Ascending aorta (tissue), 2 donors: ENCODE data around the gene COQ7. TPM values are rescaled to one million over a fixed set of nuclear protein-coding genes. Genes with fewer than 3 reads are reported as not detected.
A peak's percentile ranks its signal among the peaks of the same experiment; 100 is the strongest.

Experiments
- DNase-seq, 2 donors: peaks; one replicate each; pipeline ENCODE4 v3.0.0-alpha.2; 2019; ENCODE audit warnings: low spot score in 2 of 2
- H3K27ac ChIP-seq, 2 donors: fragments of 200-600 bp; sonication (generic); one replicate each; pipeline ENCODE4 v1.5.1; 2016 to 2017; ENCODE audit warnings: mild to moderate bottlenecking in 1 of 2
- H3K27me3 ChIP-seq: fragments of 200-600 bp; sonication (generic); one replicate; pipeline ENCODE4 v1.5.1; 2017
- H3K36me3 ChIP-seq, 2 donors: fragments of 200-600 bp; sonication (generic); one replicate each; pipeline ENCODE4 v1.5.1; 2016
- H3K4me1 ChIP-seq, 2 donors: fragments of 200-600 bp; sonication (generic); one replicate each; pipeline ENCODE4 v1.5.1; 2016 to 2017; ENCODE audit warnings: mild to moderate bottlenecking in 1 of 2
- H3K4me3 ChIP-seq, 2 donors: fragments of 200-600 bp; sonication (generic); one replicate each; pipeline ENCODE4 v1.5.1; 2016 to 2017; ENCODE audit warnings: mild to moderate bottlenecking in 1 of 2
- H3K9me3 ChIP-seq, 2 donors: fragments of 200-600 bp; sonication (generic); one replicate each; pipeline ENCODE4 v1.5.1; 2016
- CTCF ChIP-seq, 3 experiments: fragments of 200-600 bp in 2 of 3; fragments of 450-650 bp in 1 of 3; sonication (generic) in 2 of 3; IDR thresholded peaks; one replicate each; pipeline ENCODE4 v1.5.1; 2016 to 2019; ENCODE audit warnings: antibody characterized with exemption in 3 of 3, mild to moderate bottlenecking in 1 of 3, moderate library complexity in 1 of 3
- intact Hi-C: fragments of 100-400 bp; cut with DNase I; formaldehyde crosslinking; loops from one replicate; pipeline ENCODE4 v1.15.1; 2023
- total RNA-seq: library from RNA; depleted of rRNA; stranded (reverse); fragments of >200 nt; gene quantifications from one replicate; pipeline ENCODE4 v1.1.0, GENCODE V29; 2016

Gene COQ7
- total RNA-seq, 1 donor from 2014 or later = 3.1 TPM

DNA sequence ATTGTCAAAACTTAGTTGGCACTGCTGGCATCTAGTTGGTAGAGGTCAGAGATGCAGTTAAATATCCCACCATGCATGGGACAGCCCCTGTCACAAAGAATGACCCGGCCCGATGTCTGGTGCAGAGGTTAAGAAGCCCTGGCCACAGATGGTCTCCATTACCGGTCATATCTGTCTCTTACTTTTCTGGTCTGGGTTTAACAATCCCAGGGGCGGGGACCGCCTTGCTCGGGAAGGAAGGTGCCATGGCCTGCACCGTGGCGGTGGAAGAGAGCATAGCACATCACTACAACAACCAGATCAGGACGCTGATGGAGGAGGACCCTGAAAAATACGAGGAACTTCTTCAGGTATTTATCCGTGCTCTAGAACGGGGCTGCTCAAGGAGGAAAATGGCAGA is 8.1 kb downstream of the COQ7 start:
- H3K36me3 ChIP-seq = peaks cover 26 to 61% of the 10 kb centered on the region in 2 donors
- peak in 1 of 2 donors; percentile 48 for DNase-seq
- H3K4me3 ChIP-seq = no peak overlapping the region
- no peak overlapping the region for H3K27ac ChIP-seq
- intact Hi-C loops = no loop called here
- H3K4me1 ChIP-seq = no peaks in the 10 kb centered on the region
- H3K9me3 ChIP-seq = no peaks in the 10 kb centered on the region
- TF ChIP-seq CTCF (IDR thresholded peaks at IDR 0.05) = no peak
- H3K27me3 ChIP-seq = no peaks in the 10 kb centered on the region

DNA sequence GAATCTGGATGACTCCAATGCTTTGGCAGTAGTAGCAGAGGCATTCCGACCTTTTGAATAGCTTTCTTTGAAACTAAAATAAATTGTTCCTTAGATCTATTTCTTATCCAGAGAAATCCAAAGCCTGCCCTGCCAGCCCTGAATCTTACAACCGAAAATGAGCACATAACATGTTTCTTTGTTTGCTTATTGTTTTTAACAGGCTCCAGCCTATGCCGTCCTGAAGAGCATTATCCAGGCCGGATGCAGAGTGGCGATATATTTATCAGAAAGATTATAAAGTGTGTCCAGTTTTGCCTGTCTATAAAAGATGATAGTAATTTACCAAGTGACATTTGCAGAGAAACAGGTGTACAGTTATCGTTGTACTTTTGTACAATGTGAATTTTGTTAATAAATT is 10.5 kb downstream of the COQ7 start:
- DNase-seq = no peak
- intact Hi-C loops = no loop called here
- TF ChIP-seq CTCF (IDR thresholded peaks at IDR 0.05) = no peak
- Histone ChIP-seq H3K36me3 (peaks cover 21 to 52% of the 10 kb centered on the region in 2 donors), H3K27me3 (no peaks in the 10 kb centered on the region), H3K27ac (no peak overlapping the region), H3K9me3 (no peaks in the 10 kb centered on the region), H3K4me3 (no peak overlapping the region), H3K4me1 (no peaks in the 10 kb centered on the region)

DNA sequence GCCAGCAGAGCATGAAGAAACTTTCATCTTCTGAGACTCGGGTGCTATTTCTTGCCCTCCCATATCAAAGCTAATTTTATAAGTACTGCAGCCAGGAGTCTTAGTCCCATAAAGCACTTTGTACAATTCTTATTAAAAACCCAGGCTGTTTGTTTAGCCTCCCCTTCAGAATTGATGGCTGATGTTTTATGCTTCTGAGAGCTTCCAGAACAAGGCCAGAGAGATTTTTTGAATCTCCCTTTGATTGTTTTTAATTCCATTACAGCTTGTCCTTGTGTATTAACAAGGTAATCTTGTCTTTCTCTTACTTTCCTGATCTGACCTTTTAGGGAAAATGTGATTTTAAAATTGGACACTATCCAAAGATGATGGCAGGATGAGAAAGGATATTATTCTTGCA is 16.3 kb downstream of the COQ7 start:
- Histone ChIP-seq H3K36me3 (peaks cover 5% of the 10 kb centered on the region in 2 donors), H3K27me3 (no peaks in the 10 kb centered on the region), H3K4me3 (no peak overlapping the region), H3K9me3 (no peaks in the 10 kb centered on the region), H3K27ac (no peak overlapping the region), H3K4me1 (peaks cover 0 to 2% of the 10 kb centered on the region in 2 donors)
- intact Hi-C loops = no loop called here
- no peak for TF ChIP-seq CTCF (IDR thresholded peaks at IDR 0.05)
- DNase-seq = no peak

DNA sequence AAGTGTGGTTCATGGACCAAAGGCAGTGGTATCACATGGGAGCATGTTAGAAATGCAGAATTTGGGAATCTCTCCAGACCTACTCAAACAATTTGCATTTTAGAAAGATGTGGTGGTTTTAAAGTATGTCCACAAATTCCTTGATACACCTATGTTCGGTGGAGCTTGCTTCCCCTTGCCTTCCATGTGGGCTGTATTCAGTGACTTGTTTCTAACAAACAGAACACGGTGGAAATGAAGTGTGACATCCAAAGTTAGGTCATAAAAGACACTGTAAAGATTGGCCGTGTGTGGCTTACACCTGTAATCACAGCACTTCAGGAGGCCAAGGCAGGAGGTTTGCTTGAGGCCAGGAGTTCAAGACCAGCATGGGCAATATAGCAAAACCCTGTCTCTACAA is 16.7 kb downstream of the COQ7 start:
- TF ChIP-seq CTCF (IDR thresholded peaks at IDR 0.05) = no peak
- Histone ChIP-seq H3K9me3 (no peaks in the 10 kb centered on the region), H3K4me3 (no peak overlapping the region), H3K27me3 (no peaks in the 10 kb centered on the region), H3K4me1 (peaks cover 0 to 2% of the 10 kb centered on the region in 2 donors), H3K27ac (no peak overlapping the region), H3K36me3 (peaks cover under 1% of the 10 kb centered on the region in 2 donors)
- intact Hi-C loops = no loop called here
- no peak for DNase-seq

DNA sequence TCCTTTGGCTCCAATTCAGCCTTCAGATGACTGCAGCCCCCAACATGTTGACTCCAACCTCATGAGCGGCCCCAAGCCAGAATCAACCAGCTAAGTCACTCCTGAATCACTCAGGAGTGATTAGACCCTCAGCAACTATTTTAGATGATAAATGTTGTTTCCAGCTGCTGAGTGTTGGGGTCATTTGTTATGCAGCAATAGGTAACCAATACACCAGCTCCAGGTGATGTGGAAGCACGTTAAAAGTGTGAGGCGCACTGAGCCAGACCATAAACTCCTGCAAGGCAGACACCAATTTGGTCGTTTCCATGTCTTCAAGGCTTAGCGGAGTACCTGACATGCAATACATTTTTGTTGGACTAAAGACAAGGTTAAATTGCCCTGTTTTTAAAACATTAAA is 17.5 kb downstream of the COQ7 start:
- no peak overlapping the region for H3K4me3 ChIP-seq
- DNase-seq = peak in 1 of 2 donors; percentile 24
- H3K36me3 ChIP-seq = no peaks in the 10 kb centered on the region
- H3K27me3 ChIP-seq = no peaks in the 10 kb centered on the region
- no peak overlapping the region for H3K27ac ChIP-seq
- H3K9me3 ChIP-seq = no peaks in the 10 kb centered on the region
- H3K4me1 ChIP-seq = peaks cover 0 to 2% of the 10 kb centered on the region in 2 donors
- intact Hi-C loops = loop anchor here (5.0 kb wide), 1 partner anchor 437 kb away; the partner anchor contains the start of genes CCP110 and GDE1
- TF ChIP-seq CTCF (IDR thresholded peaks at IDR 0.05) = no peak

DNA sequence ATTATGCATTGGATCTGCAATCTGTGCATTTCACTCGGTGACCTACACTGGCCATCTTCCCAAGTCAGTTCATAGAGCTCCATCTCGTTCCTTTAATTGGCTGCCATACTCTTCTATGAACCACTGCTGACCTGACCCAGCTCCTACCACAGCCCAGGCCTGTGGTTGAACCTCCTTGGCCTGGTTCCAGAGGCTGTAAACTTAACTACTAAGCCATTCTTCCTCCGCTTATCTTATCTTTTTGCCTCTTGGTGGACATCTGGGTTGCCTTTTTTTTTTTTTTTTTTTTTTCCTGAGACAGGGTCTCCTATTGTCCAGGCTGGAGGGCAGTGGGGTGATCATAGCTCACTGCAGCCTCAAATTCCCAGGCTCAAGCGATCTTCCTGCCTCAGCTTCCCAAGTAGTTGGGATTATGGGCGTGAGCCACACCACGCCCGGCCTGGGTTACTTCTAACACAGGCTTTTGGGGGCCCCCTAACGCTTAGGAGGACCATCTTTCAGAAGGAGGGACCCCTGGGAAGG is 18.3 kb downstream of the COQ7 start:
- peaks cover 0 to 2% of the 10 kb centered on the region in 2 donors for H3K4me1 ChIP-seq
- no peak overlapping the region for H3K27ac ChIP-seq
- H3K36me3 ChIP-seq = no peaks in the 10 kb centered on the region
- H3K4me3 ChIP-seq = no peak overlapping the region
- H3K27me3 ChIP-seq = no peaks in the 10 kb centered on the region
- DNase-seq = peak in 1 of 2 donors; percentile 50
- intact Hi-C loops = loop anchor here (1.0 to 5.0 kb wide), 5 partner anchors 28 to 437 kb away; partner anchors contain the start of genes CCP110, GDE1 and ITPRIPL2
- no peaks in the 10 kb centered on the region for H3K9me3 ChIP-seq
- TF ChIP-seq CTCF (IDR thresholded peaks at IDR 0.05) = no peak
